LNCAP (cell line): Measurements from ENCODE around the gene TRPV4.

Experiments
- TF ChIP-seq, protein P1 (sequence below): fragments of 450-650 bp; IDR thresholded peaks from 2 replicates; pipeline ENCODE4 v1.5.1; 2017; ENCODE audit warnings: mild to moderate bottlenecking

Gene TRPV4

DNA sequence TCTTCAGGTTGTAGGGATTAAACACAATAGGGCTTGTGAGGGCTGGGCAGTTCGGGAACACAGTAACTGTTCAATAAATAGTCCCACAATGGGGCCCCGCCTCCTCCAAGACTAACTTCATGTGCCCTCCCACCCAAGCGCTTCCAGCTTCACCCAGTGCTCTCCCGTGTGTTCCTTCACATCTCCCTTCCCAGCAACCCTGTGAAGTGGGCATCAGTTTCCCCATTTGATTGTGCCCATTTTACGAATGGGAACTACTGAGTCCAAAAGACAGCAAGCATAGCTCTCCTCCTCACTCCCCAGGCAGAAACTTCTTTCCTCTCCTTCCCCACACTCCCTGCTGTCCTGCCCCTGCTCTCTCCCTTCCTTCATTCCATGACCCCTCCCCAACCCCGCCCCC lies 6.2 kb upstream of the TRPV4 start:
- TF ChIP-seq, protein P1, sequence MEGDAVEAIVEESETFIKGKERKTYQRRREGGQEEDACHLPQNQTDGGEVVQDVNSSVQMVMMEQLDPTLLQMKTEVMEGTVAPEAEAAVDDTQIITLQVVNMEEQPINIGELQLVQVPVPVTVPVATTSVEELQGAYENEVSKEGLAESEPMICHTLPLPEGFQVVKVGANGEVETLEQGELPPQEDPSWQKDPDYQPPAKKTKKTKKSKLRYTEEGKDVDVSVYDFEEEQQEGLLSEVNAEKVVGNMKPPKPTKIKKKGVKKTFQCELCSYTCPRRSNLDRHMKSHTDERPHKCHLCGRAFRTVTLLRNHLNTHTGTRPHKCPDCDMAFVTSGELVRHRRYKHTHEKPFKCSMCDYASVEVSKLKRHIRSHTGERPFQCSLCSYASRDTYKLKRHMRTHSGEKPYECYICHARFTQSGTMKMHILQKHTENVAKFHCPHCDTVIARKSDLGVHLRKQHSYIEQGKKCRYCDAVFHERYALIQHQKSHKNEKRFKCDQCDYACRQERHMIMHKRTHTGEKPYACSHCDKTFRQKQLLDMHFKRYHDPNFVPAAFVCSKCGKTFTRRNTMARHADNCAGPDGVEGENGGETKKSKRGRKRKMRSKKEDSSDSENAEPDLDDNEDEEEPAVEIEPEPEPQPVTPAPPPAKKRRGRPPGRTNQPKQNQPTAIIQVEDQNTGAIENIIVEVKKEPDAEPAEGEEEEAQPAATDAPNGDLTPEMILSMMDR: no peak

DNA sequence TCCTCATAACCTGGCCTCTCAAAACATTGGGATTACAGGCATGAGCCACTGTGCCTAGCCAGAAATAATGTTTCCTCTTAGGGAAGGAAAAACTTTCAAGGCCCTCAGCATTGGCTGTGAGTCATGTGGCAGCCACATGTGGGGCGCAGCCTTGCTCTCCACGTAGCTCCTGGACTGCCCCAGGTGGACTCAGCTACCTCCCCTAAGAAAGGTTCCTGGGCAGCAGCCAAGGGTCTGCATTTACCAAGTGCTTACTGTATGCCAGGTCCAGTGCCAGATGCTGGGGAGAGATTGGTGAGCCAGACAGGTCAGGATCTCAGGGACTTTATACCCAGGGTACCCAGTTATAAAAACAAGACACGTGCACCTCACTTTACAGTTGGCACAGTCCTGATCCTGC lies 3.7 kb upstream of the TRPV4 start:
- TF ChIP-seq, protein P1: no peak

DNA sequence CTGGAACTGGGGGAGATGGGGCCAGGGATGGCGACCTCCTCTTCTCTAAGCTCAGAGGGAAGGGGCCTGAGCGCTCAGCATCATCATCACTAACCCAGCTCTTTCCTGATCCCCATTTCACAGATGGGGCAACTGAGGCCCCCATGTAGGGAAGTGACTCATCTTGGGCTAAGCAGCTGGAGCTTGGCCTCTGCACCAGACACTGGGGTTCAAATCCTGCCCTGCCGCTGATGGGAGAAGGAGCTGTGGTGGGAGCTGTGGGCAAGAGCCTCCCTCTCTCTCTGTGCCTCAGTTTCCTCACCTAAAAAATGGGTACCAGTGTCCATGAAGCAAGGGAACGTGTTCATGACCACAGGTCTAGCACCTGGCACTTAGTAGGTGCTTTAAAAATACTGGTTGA lies 2.6 kb upstream of the TRPV4 start:
- TF ChIP-seq, protein P1: no peak

DNA sequence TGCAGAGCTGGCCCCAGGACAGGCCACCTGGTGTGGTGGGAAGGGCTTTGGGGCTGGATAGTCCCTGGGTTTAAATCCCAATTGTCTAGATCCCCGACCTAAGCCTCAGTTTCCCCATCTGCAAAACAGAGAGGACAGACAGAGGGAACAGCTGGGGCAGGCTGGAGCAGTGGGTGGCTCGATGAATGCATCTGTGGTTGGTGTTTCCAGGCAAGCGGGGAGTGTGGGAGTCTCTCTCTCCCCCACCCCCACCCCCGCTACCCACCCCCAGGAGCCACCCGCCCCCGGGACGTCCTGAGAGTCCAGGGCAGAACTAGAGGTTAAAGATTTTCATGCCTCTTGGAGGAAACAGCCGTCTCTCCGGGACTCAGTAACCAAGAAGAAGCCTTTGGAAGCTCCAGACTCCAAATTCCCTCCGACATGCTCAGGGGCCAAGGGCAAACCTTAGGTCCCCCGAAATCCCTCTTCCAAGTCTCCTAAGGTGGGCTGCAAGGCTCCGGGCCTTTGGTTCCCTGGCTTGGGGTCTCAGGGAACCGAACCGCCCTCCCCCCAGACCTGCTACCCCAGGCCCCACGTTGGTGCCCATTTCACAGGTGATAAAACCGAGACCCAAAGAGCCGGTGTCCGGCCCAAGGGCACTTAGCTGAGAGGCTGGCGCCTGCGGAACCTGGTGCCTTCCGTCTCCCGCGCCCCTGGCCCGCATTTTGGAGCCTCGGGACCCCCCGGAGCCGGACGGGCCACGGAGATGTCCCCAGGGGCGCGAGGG lies 474 bp downstream of the TRPV4 start:
- TF ChIP-seq, protein P1: no peak

DNA sequence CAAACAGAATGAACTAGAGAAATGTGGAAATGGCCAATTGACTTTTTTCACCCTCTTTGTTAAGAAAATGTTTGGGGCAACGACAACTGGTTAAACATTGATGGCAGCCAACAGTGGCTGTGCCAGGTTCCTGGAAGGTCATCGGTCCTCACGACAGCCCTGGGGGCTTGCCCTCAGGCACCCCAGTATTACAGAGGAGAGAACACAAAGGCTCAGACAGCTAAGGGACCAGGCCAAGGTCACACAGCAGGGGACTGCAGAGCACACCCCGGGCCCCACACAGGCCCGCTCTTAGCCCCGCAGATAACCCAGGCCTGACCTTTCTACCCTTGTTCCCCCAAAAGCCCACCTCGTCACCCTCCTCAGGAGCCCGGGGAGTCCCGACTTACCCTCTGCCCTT lies 1.3 kb downstream of the TRPV4 start:
- TF ChIP-seq, protein P1: no peak

DNA sequence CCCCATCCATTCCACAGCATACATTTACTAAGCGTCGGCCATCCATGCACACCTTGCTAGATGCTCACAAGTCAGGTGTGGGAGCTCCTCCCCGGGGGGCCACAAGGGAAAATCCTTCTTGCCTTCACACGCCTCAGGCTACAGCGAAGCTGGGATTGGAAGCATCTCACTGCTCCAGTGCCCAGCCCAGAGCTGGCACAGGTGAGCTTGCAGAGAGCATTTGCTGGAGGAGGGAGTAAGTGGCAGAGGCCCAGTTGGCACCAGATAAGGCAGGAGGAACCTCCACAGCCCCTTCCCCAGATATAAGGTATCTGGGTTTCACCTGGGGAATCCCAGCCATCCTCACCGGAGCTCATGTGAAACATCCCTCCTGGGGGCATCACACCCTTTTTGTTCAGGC lies 1.8 kb downstream of the TRPV4 start:
- TF ChIP-seq, protein P1: no peak

DNA sequence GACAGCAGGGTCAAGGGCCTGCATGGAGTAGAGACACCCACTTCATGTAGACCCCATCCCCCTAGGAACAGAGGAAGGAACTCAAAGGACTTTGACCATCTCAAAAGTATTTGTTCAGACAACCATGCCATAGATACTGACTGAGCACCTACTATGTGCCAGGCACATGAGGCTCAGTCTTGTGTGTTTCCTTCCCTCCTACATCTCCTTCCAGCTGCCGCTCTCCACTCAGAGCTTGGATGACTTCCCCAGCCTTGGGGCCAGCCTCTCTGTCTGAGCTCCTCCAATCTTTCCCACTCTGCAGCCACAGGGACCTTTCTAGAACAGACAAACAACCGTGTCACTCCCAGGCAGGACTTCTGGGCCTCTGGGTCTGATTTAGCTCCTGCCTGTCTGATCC lies 2.5 kb downstream of the TRPV4 start:
- TF ChIP-seq, protein P1: no peak

DNA sequence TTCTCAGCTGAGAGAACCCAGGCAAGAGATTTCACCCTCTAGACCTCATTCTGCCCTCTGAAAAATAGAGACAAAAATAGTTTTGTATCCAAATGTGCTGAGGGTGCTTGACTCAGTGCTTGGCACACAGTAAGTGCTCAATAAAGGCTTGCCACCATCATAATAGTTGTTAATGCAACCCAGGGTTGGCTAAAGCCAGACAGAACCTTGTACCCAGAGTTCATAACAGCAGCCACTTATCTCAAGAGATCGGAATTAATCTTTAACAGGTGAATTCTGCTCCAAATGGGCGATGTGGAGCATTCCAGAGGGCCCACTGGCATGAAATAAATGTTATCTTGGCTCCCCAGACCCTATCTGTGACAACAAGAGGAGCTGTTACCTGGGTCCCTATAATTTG lies 2.9 kb downstream of the TRPV4 start:
- TF ChIP-seq, protein P1: no peak
